Measurements from ENCODE around the gene IL12B.

IL12B gene

DNA sequence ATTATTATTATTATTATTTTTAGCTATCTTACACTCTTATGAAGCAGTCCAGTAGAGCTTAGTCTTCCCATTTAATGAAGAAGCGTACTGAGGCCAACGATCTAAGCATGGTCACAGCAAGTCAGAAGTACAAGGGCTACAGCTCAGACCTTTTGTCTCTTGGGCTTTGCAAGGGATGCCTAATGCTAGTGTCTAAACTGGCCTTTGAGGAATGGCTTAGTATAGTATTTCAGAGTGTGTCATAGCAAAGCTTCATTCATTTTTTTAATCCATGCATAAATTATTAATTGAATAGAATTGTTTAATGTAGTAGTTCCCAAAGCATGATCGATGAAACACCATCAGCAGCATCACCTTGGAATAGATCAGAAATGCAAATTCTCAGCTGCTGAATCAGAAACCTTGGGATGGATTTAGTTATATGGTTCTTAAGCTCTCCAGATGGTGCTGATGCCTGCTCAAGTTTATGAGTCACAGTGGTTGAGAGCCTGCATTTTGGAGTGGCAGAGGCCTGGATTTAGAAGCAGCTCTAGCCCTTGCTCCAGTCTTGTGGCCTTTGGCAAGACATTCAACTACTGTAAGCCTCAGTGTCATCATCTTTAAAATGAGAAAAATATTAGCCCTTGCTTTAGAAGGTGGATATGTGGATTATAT is 6.1 kb downstream of the IL12B start:
- no peaks in the 10 kb centered on the region for H3K36me3 ChIP-seq (ENCODE audit: insufficient read depth, low read length)
- no peaks in the 10 kb centered on the region for H3K4me1 ChIP-seq (ENCODE audit: insufficient read depth, low read length)
- no peaks in the 10 kb centered on the region for H3K9me3 ChIP-seq (ENCODE audit: low read length)
- peaks cover 8% of the 10 kb centered on the region for H3K27me3 ChIP-seq (ENCODE audit: insufficient read depth, low read length)
- H3K4me3 ChIP-seq (ENCODE audit: low read length): no peak overlapping the region
- H2AFZ ChIP-seq (ENCODE audit: low read depth, low read length): no peak overlapping the region

DNA sequence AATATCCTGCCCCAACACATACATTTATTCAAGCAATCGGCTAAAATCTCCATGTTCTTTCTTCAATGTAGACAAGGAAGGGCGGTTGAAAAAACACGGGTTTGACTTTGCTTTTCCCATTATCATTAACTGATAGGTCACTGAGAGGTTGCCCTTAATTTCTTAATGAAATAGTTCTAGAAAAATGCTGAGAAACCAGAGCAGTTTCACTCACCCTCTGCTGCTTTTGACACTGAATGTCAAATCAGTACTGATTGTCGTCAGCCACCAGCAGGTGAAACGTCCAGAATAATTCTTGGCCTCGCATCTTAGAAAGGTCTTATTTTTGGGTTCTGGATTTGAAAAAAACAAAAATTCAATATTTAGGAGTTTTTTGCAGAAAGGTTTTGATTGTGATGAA is 8.1 kb downstream of the IL12B start:
- Histone ChIP-seq H3K36me3 (ENCODE audit: insufficient read depth, low read length) (no peaks in the 10 kb centered on the region), H3K4me1 (ENCODE audit: insufficient read depth, low read length) (no peaks in the 10 kb centered on the region), H2AFZ (ENCODE audit: low read depth, low read length) (no peak overlapping the region)

DNA sequence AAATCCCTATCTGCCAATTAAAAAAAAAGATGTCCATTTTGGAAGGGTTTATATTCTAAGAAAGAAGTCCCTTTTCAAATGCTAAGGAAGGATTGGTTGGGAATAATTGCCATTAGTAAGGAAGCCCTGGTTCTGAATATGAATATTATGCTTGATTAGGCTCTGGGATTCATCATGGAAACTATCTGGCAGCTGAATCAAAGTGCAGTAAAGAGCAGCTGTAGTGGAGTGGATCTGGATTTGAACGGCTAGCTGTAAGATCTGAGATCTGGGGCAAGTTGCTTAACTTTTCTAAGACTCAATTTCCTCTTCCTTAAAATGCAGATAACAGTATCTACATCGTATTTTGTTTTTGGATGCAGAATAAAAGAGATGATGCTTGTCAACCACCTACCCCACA is 10.5 kb downstream of the IL12B start:
- H3K27me3 ChIP-seq (ENCODE audit: insufficient read depth, low read length): no peaks in the 10 kb centered on the region
- H2AFZ ChIP-seq (ENCODE audit: low read depth, low read length): no peak overlapping the region

More for the DNA sequence above, 8.1 kb downstream of the IL12B start:
- no peaks in the 10 kb centered on the region for H3K9me3 ChIP-seq (ENCODE audit: low read length)
- no peak overlapping the region for H3K4me3 ChIP-seq (ENCODE audit: low read length)
- no peaks in the 10 kb centered on the region for H3K27me3 ChIP-seq (ENCODE audit: insufficient read depth, low read length)

DNA sequence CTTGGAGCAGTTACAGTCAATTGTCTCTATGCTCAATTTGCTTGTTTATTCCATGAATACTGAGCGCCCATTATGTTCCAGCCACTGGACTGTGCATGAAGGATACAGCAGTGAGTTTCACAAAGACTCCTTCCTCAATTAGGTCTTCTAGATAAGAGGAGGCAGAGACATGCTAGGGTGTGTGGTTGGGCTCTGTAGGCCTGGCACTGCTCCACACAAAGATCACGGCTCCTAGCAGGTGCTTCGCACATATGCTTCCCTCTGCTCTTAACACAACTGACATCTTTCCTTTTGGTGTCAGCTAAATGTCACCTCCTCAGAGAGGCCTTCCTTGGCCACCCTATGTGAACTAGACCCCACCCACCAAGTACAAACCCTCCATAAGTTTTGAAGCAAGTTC is 10.9 kb downstream of the IL12B start:
- H3K9me3 ChIP-seq (ENCODE audit: low read length): no peaks in the 10 kb centered on the region
- H3K4me3 ChIP-seq (ENCODE audit: low read length): no peak overlapping the region
- H3K27me3 ChIP-seq (ENCODE audit: insufficient read depth, low read length): no peaks in the 10 kb centered on the region
- H3K36me3 ChIP-seq (ENCODE audit: insufficient read depth, low read length): no peaks in the 10 kb centered on the region
- no peaks in the 10 kb centered on the region for H3K4me1 ChIP-seq (ENCODE audit: insufficient read depth, low read length)
- H2AFZ ChIP-seq (ENCODE audit: low read depth, low read length): no peak overlapping the region

More for the DNA sequence above, 10.5 kb downstream of the IL12B start:
- no peak overlapping the region for H3K4me3 ChIP-seq (ENCODE audit: low read length)
- H3K36me3 ChIP-seq (ENCODE audit: insufficient read depth, low read length): no peaks in the 10 kb centered on the region
- no peaks in the 10 kb centered on the region for H3K4me1 ChIP-seq (ENCODE audit: insufficient read depth, low read length)
- no peaks in the 10 kb centered on the region for H3K9me3 ChIP-seq (ENCODE audit: low read length)

DNA sequence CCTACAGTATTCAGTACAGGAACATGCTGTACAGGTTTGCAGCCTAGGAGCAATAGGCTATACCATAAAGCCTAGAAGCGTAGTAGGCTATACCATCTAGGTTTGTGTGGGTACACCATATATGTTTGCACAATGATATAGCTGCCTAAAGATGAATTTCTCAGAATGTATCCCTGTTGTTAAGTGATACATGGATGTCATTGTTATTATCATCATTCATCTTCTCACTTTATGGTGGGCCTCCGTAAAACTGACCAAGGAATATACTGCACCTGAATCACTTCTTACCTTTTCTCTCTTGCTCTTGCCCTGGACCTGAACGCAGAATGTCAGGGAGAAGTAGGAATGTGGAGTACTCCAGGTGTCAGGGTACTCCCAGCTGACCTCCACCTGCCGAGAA is 11.8 kb downstream of the IL12B start:
- H3K4me3 ChIP-seq (ENCODE audit: low read length): no peak overlapping the region
- no peak overlapping the region for H2AFZ ChIP-seq (ENCODE audit: low read depth, low read length)
- H3K27me3 ChIP-seq (ENCODE audit: insufficient read depth, low read length): no peaks in the 10 kb centered on the region
- no peaks in the 10 kb centered on the region for H3K36me3 ChIP-seq (ENCODE audit: insufficient read depth, low read length)
- H3K9me3 ChIP-seq (ENCODE audit: low read length): no peaks in the 10 kb centered on the region
- no peaks in the 10 kb centered on the region for H3K4me1 ChIP-seq (ENCODE audit: insufficient read depth, low read length)

DNA sequence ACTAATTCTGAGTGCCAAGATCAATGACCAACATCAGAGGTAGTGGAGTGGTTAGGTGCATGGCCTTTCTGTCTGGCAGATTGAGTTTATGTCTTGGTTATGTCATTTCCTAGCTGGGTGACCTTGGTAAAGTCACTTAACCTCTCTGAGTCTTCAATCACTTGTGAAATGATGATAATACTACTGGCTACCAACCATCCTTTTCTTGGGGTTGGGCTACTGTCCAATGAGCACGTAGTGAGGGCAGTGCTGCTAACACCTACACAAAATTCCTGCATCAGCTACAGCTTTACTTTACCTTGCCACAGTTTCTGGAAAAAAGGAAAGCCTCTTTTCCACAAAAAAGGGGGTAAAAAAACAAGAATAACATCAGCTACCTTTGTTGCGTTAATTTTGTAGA is 12.4 kb downstream of the IL12B start:
- Histone ChIP-seq H3K36me3 (ENCODE audit: insufficient read depth, low read length) (no peaks in the 10 kb centered on the region), H3K9me3 (ENCODE audit: low read length) (no peaks in the 10 kb centered on the region), H3K4me3 (ENCODE audit: low read length) (no peak overlapping the region), H3K4me1 (ENCODE audit: insufficient read depth, low read length) (no peaks in the 10 kb centered on the region), H3K27me3 (ENCODE audit: insufficient read depth, low read length) (no peaks in the 10 kb centered on the region), H2AFZ (ENCODE audit: low read depth, low read length) (no peak overlapping the region)

DNA sequence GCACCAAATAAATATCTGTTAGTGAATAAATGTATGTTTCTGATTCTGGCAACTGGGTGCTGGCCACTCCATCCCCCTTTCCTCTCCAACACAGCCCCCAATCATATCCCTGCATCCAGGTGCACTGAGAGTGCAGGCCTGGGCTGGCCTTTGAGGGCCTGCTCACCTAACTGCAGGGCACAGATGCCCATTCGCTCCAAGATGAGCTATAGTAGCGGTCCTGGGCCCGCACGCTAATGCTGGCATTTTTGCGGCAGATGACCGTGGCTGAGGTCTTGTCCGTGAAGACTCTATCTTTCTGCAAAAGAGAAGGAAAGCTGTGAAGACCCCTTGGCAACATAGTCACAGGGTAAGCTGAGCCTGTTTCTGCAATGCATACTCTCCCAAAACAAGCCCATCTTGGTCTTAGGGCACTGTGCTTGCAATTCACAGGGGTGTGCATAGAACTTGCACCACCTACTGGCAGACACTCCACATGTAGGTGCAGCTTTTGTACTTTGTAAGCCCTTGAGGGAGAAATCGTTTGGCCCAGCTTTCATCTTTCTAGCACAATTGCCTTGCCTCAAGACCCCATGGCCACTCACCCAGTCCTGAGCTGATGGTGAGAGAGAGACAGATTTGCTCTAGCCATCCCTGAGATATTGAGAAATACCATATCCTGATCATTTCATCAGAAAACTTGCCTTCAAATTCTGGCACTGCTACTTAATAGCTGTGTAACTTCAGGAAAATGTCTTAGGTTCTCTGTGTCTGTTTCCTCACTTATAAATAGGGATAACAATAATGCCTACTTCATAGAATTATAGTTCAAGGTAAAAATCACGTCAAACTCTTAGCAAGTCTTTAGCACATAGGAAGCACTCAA is 13.5 kb downstream of the IL12B start:
- Histone ChIP-seq H3K36me3 (ENCODE audit: insufficient read depth, low read length) (no peaks in the 10 kb centered on the region), H3K9me3 (ENCODE audit: low read length) (no peaks in the 10 kb centered on the region), H3K27me3 (ENCODE audit: insufficient read depth, low read length) (peaks cover 6% of the 10 kb centered on the region), H2AFZ (ENCODE audit: low read depth, low read length) (no peak overlapping the region), H3K4me3 (ENCODE audit: low read length) (no peak overlapping the region), H3K4me1 (ENCODE audit: insufficient read depth, low read length) (no peaks in the 10 kb centered on the region)

DNA sequence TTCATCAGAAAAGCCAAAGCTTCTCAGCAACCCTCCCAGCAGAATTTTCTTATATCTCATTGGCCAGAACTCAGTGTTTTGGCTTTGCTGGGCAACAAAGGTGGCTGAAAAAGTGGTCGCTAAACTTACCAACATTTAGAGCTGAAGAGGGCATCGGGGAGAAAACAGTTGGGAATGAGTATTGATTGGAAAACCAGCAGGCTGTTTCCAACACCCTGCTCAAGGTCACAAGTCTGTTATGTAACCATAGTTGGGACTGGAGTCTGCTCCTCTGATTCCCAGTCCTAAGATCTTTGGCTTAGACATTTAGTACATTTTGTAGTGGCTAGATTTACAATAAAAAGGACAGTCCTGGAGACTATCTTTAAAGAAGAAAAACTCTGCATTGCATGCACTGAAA is 17.1 kb downstream of the IL12B start:
- no peaks in the 10 kb centered on the region for H3K36me3 ChIP-seq (ENCODE audit: insufficient read depth, low read length)
- H3K4me3 ChIP-seq (ENCODE audit: low read length): no peak overlapping the region
- peaks cover 5% of the 10 kb centered on the region for H3K4me1 ChIP-seq (ENCODE audit: insufficient read depth, low read length)
- peaks cover 37% of the 10 kb centered on the region for H3K27me3 ChIP-seq (ENCODE audit: insufficient read depth, low read length)
- no peaks in the 10 kb centered on the region for H3K9me3 ChIP-seq (ENCODE audit: low read length)
- no peak overlapping the region for H2AFZ ChIP-seq (ENCODE audit: low read depth, low read length)

DNA sequence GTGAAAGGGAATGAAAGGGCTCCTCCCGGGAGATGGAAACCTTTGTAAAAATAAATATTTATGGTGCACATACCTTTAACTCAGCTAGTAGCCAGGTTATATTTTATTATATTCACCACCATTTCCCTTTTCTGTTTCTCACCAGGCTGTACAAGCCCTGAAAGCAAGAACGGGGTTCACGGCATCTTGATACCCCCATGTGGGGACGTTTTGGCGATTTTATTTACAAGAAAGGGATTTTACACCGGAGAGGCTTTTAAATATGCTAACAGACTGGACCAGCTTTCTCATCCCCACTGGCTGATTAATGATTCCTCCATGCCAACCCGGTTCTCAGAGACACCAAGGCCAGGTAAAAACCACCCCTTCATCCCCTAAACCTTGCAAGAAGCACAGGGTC is 19.2 kb downstream of the IL12B start:
- Histone ChIP-seq H3K4me3 (ENCODE audit: low read length) (no peak overlapping the region), H3K4me1 (ENCODE audit: insufficient read depth, low read length) (peaks cover 5% of the 10 kb centered on the region), H3K9me3 (ENCODE audit: low read length) (no peaks in the 10 kb centered on the region), H2AFZ (ENCODE audit: low read depth, low read length) (peak overlapping the region; percentile 57), H3K36me3 (ENCODE audit: insufficient read depth, low read length) (no peaks in the 10 kb centered on the region), H3K27me3 (ENCODE audit: insufficient read depth, low read length) (peaks cover 41% of the 10 kb centered on the region)

DNA sequence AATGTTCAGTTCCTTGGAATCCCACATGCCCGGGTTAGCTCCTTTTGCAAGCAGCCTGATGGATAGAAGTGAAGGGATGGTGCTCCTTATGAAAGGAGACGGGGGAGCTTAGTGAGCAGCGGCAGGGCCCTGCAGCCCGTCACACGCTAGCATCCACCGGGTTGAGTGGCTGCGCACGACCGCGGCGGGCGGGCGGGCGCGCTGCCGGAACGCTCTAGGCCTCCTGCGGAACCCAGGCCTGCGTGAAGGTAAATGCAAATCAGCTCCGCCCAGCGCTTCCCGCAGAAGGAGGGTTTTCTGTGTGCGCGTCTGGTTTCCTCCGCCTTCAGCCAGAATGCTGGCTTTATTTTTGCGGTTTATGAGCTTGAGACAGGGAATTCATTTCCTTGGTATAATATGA is 19.8 kb downstream of the IL12B start:
- Histone ChIP-seq H3K36me3 (ENCODE audit: insufficient read depth, low read length) (no peaks in the 10 kb centered on the region), H3K27me3 (ENCODE audit: insufficient read depth, low read length) (peaks cover 43% of the 10 kb centered on the region), H3K9me3 (ENCODE audit: low read length) (no peaks in the 10 kb centered on the region), H3K4me1 (ENCODE audit: insufficient read depth, low read length) (peaks cover 5% of the 10 kb centered on the region), H3K4me3 (ENCODE audit: low read length) (no peak overlapping the region), H2AFZ (ENCODE audit: low read depth, low read length) (peak overlapping the region; percentile 57)

DNA sequence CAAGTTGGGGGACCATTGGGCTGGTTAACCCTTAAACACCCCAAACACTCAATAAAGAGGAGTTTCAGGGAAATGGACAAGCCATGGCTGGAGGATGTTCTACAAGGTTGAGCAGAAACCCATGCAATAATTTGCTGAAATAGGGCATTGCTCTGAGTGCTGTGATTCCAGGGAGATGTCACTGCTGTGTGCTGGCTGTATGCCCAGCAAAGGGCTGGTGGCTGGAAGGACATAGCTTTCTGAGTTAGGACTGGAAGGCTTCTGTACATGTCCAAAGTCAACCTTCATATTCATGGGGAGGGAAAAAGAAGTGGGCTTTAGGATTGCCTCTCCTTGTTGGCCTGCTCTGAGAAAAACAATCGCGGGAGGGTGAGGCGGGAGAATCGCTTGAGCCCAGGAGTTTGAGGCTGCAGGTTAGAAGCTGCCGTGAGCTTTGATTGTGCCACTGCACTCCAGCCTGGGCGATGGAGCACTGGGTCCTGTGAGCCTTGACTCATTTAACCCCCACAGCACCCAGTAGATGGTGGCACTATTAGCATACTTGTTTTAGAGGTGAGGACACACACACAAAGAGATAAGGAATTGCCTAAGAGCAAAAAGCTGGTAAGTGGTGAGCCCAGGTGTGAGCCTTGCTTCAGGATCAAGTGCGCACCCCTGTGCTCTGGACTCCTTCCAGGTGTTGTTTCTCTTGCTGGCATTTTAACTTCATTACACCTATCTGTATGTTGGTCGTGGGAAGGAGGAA is 20.4 kb downstream of the IL12B start:
- Histone ChIP-seq H3K27me3 (ENCODE audit: insufficient read depth, low read length) (peaks cover 48% of the 10 kb centered on the region), H3K4me3 (ENCODE audit: low read length) (no peak overlapping the region), H2AFZ (ENCODE audit: low read depth, low read length) (peak overlapping the region; percentile 57), H3K4me1 (ENCODE audit: insufficient read depth, low read length) (peaks cover 5% of the 10 kb centered on the region), H3K36me3 (ENCODE audit: insufficient read depth, low read length) (no peaks in the 10 kb centered on the region), H3K9me3 (ENCODE audit: low read length) (no peaks in the 10 kb centered on the region)

DNA sequence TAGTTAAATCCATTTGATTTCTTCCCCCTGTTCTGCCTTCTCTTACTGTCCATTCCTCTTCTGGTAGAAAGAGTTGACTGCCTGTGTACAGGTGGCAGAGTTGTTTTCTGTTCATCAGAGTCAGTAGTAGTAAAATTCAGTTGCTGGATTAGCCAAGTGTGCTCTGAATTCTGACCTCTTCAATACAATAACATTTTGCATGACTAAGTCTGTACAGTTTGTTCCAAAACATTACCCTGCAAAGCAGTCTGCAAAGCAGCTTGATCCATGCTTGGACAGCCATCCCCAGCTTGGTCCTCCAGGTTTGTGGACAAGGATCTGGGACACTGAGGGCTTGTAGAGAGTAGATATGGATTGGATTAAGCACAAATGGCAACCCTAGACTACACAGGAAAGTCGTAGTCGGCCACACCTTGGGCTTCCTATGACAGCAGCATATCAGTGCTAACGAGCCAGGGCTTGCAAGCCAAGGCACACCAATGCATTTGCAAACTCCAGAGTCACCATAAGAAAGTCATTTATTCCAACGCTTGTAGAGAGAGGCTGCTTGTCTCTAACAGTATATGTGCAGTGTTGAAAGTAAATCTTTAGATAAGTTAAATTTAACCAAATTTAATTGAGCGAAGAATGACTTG is 25.2 kb downstream of the IL12B start:
- no peaks in the 10 kb centered on the region for H3K36me3 ChIP-seq (ENCODE audit: insufficient read depth, low read length)
- no peak overlapping the region for H2AFZ ChIP-seq (ENCODE audit: low read depth, low read length)
- peaks cover 4% of the 10 kb centered on the region for H3K9me3 ChIP-seq (ENCODE audit: low read length)
- no peaks in the 10 kb centered on the region for H3K4me1 ChIP-seq (ENCODE audit: insufficient read depth, low read length)
- H3K27me3 ChIP-seq (ENCODE audit: insufficient read depth, low read length): peaks cover 26% of the 10 kb centered on the region
- H3K4me3 ChIP-seq (ENCODE audit: low read length): no peak overlapping the region

DNA sequence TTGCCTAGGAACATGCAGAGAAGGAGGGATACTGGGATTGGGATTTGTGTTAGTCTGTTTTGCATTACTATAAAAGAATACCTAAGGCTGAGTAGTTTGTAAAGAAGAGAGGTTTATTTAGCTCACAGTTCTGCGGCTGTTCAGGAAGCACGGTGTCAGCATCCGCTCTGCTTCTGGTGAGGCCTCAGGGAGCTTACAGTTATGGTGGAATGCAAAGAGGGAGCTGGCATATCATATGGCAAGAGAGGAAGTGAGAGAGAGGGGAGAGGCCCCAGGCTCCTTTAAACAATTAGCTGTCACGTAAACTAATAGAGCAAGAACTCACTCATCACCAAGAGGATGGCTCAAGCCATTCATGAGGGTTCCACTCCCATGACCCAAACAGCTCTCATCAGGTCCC is 27.0 kb downstream of the IL12B start:
- Histone ChIP-seq H2AFZ (ENCODE audit: low read depth, low read length) (no peak overlapping the region), H3K27me3 (ENCODE audit: insufficient read depth, low read length) (peaks cover 11% of the 10 kb centered on the region), H3K9me3 (ENCODE audit: low read length) (peaks cover 8% of the 10 kb centered on the region)

More for the DNA sequence above, 27.0 kb downstream of the IL12B start:
- Histone ChIP-seq H3K4me1 (ENCODE audit: insufficient read depth, low read length) (no peaks in the 10 kb centered on the region), H3K36me3 (ENCODE audit: insufficient read depth, low read length) (no peaks in the 10 kb centered on the region), H3K4me3 (ENCODE audit: low read length) (no peak overlapping the region)

Measured in neuron (in vitro differentiated cells).